ENCODE data around the gene THSD7A. TPM values are rescaled to one million over a fixed set of nuclear protein-coding genes. Genes with fewer than 3 reads are reported as not detected.

THSD7A gene
- polyA plus RNA-seq, 1 experiment, result 0.06 TPM

GRCh38 chr7:11343818-11344413 lies 488.1 kb downstream of the THSD7A start:
- POLR2A ChIA-PET, result no interaction called here
- peak; percentile 78 for TF ChIP-seq CTCF (IDR thresholded peaks at IDR 0.05; ENCODE audit: low read depth, low read length)

GRCh38 chr7:11343136-11343535 lies 488.9 kb downstream of the THSD7A start:
- ChIA-PET POLR2A (no interaction called here), CTCF (interaction anchor here (0.6 to 1.7 kb wide), 3 partner anchors 10 to 18 kb away, joined by 3 to 7 read pairs (median 3); no protein-coding TSS in a partner anchor)
- H3K27ac ChIP-seq (ENCODE audit: low read depth, low read length), result no peak overlapping the region
- H3K4me3 ChIP-seq (ENCODE audit: low read depth, low read length), result no peak overlapping the region
- TF ChIP-seq CTCF (IDR thresholded peaks at IDR 0.05; ENCODE audit: low read depth, low read length), result no peak
- no peaks in the 10 kb centered on the region for H3K27me3 ChIP-seq (ENCODE audit: control insufficient read depth, insufficient read depth, low read length)
- no peak for DNase-seq (ENCODE audit: low read depth, low spot score)
- no peaks in the 10 kb centered on the region for H3K9me3 ChIP-seq (ENCODE audit: control insufficient read depth, insufficient read depth, low read length)

More at GRCh38 chr7:11343818-11344413, 488.1 kb downstream of the THSD7A start:
- peak; percentile 1 for DNase-seq (ENCODE audit: low read depth, low spot score)
- Histone ChIP-seq H3K9me3 (ENCODE audit: control insufficient read depth, insufficient read depth, low read length) (no peaks in the 10 kb centered on the region), H3K27me3 (ENCODE audit: control insufficient read depth, insufficient read depth, low read length) (no peaks in the 10 kb centered on the region), H3K4me3 (ENCODE audit: low read depth, low read length) (no peak overlapping the region), H3K27ac (ENCODE audit: low read depth, low read length) (no peak overlapping the region)
- CTCF ChIA-PET, result interaction anchor here (0.6 to 1.7 kb wide), 6 partner anchors 9 to 382 kb away, joined by 3 to 7 read pairs (median 3); no protein-coding TSS in a partner anchor

- no peak for DNase-seq (ENCODE audit: low read depth, low spot score)
- H3K4me3 ChIP-seq (ENCODE audit: low read depth, low read length), result no peak overlapping the region
- H3K27me3 ChIP-seq (ENCODE audit: control insufficient read depth, insufficient read depth, low read length), result no peaks in the 10 kb centered on the region
- ChIA-PET CTCF (interaction anchor here (0.6 kb wide), 1 partner anchor 412 kb away, joined by 4 read pairs; no protein-coding TSS in a partner anchor), POLR2A (no interaction called here)
- H3K27ac ChIP-seq (ENCODE audit: low read depth, low read length), result no peak overlapping the region
- H3K9me3 ChIP-seq (ENCODE audit: control insufficient read depth, insufficient read depth, low read length), result no peaks in the 10 kb centered on the region
- no peak for TF ChIP-seq CTCF (IDR thresholded peaks at IDR 0.05; ENCODE audit: low read depth, low read length)
Measured at GRCh38 chr7:11341285-11341944, 490.6 kb downstream of the THSD7A start.

- Histone ChIP-seq H3K9me3 (ENCODE audit: control insufficient read depth, insufficient read depth, low read length) (no peaks in the 10 kb centered on the region), H3K27me3 (ENCODE audit: control insufficient read depth, insufficient read depth, low read length) (no peaks in the 10 kb centered on the region), H3K27ac (ENCODE audit: low read depth, low read length) (no peak overlapping the region), H3K4me3 (ENCODE audit: low read depth, low read length) (no peak overlapping the region)
- no peak for DNase-seq (ENCODE audit: low read depth, low spot score)
- POLR2A ChIA-PET, result no interaction called here
- TF ChIP-seq CTCF (IDR thresholded peaks at IDR 0.05; ENCODE audit: low read depth, low read length), result no peak
- CTCF ChIA-PET, result no interaction called here
Measured at GRCh38 chr7:11336432-11336831, 495.6 kb downstream of the THSD7A start.

- Histone ChIP-seq H3K27ac (ENCODE audit: low read depth, low read length) (no peak overlapping the region), H3K4me3 (ENCODE audit: low read depth, low read length) (no peak overlapping the region), H3K27me3 (ENCODE audit: control insufficient read depth, insufficient read depth, low read length) (no peaks in the 10 kb centered on the region), H3K9me3 (ENCODE audit: control insufficient read depth, insufficient read depth, low read length) (no peaks in the 10 kb centered on the region)
- ChIA-PET CTCF (no interaction called here), POLR2A (no interaction called here)
- DNase-seq (ENCODE audit: low read depth, low spot score), result no peak
- no peak for TF ChIP-seq CTCF (IDR thresholded peaks at IDR 0.05; ENCODE audit: low read depth, low read length)
Measured at GRCh38 chr7:11335947-11336346, 496.1 kb downstream of the THSD7A start.
